LNCaP clone FGC (cell line): ENCODE data around the gene GMDS.

ENCODE experiments used
- DNase-seq: peaks from one replicate; pipeline ENCODE4 v3.0.0-alpha.2; 2011; ENCODE audit warnings: low read depth
- H3K4me3 ChIP-seq: 2 replicates; pipeline ENCODE4 v1.5.1; 2011; ENCODE audit warnings: mild to moderate bottlenecking, low read depth, low read length, control low read depth
- CTCF ChIP-seq: IDR thresholded peaks from 2 replicates; pipeline ENCODE4 v1.5.1; 2012; ENCODE audit warnings: mild to moderate bottlenecking; ENCODE audit not compliant: control insufficient read depth, insufficient read depth; ENCODE audit errors: extremely low read depth

GMDS gene

DNA sequence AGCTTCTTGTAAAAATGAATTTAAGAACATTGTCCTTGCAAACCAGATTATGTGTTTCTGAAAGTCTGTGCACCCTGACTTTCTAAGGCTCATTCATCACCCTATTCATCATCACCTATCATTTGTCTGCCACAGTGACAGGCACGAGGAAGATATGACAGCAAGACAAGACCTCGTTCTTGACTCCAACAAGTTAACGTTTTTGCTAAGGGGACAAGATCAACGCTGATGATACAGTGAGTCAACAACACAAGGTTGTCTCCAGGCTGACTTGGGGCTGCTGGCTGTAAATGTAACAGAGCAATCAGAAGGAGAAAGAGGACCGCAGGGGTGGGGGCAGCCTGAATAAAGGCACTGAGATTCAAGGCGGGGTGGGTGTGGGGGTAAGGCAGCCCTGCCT lies 541.5 kb downstream of the GMDS start:
- TF ChIP-seq CTCF, result no peak
- H3K4me3 ChIP-seq, result no peak overlapping the region
- DNase-seq, result no peak

- TF ChIP-seq CTCF, result no peak
- H3K4me3 ChIP-seq, result no peak overlapping the region
- no peak for DNase-seq
Observed at GRCh38 chr6:1703091-1703855, 542.1 kb downstream of the GMDS start.

DNA sequence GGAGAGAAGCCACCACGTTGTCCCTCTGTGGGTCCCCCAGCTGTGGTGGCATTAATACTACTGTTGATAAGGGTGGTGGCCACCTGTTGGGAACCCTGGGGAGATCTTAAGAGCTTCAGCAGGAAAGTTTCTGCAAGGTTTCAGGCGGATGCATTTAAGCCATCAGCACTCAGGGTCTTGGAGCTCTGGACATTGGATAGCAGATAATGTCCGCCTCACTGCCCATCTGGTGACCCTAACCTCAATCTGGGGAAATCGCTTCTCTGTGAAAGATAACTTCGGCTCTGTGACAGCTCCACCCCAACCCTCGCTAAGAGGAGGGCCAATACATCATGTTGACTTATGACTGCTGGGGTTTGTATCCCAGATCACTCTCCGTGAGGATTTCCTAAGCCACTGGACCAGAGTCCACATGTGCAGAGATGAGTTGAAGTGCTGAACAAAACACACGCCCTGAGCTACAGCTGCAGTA lies 542.8 kb downstream of the GMDS start:
- no peak for DNase-seq
- H3K4me3 ChIP-seq, result no peak overlapping the region
- TF ChIP-seq CTCF, result no peak

DNA sequence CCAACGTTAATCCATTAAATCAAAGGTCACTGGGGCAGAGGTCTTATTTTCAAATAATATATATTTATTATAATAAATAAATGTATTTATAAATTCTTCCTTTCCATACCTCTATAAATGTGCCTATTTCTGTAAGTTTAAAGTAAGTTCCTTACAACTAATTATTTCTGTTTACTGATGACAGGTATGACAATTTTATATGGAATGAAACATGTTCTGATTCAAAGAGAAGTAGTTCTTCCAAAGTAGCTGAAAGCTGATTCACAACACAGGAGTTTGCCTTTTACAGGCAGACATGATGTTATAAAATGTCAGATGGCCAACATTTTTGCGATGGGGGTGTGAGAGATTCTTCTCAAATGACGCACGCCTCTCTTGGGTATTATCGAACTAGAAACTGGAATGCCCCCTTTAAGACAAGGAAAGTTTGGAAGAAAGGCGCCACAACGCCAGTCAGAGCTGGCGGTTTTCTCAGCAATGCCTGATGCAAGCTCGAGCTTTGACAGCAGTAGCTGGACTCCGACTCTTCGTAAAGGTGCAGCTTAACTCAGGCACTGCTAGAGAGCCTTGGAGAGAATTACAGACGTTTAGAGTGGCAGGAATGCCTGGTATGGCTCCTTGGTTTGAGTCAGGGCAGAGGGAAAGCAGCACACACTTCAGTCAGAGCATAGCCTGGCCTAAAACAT lies 543.6 kb downstream of the GMDS start:
- no peak overlapping the region for H3K4me3 ChIP-seq
- TF ChIP-seq CTCF, result no peak
- no peak for DNase-seq

GRCh38 chr6:1700278-1700967 lies 545.0 kb downstream of the GMDS start:
- TF ChIP-seq CTCF, result no peak
- no peak for DNase-seq
- no peak overlapping the region for H3K4me3 ChIP-seq

GRCh38 chr6:1698527-1698926 lies 546.9 kb downstream of the GMDS start:
- no peak overlapping the region for H3K4me3 ChIP-seq
- no peak for DNase-seq
- TF ChIP-seq CTCF, result no peak
